HCT116 (cell line): Measurements from ENCODE around the gene ZDHHC19. TPM values are rescaled to one million over a fixed set of nuclear protein-coding genes. Genes with fewer than 3 reads are reported as not detected.
"Not testable (repeated sequence)": the region's sequence is repeated elsewhere in the genome, so short reads cannot be mapped to it uniquely, and the experiment has no call there.

Experiments
- ATAC-seq: fragments of 200-7000 bp; cut with Tn5 transposase; 2 replicates; pipeline ENCODE4 v1.9.1; 2020; ENCODE audit warnings: mild to moderate bottlenecking, moderate library complexity
- BruUV-seq: library from RNA; stranded (reverse); fragments of 400-500 nt; replicated peaks from 2 replicates; lab custom pipeline; 2021; lab: Mats Ljungman, UMichigan
- CTCF ChIA-PET: fragments of 300-600 bp; sonication (Branson Sonifier 250); formaldehyde crosslinking; loops from one replicate; lab custom pipeline; 2021; ENCODE audit warnings: antibody characterized with exemption; lab: Charles Lee
- POLR2A ChIA-PET: fragments of 300-600, 350-600 bp; sonication (Branson Sonifier 250); formaldehyde crosslinking; loops from one replicate; lab custom pipeline; 2021; ENCODE audit warnings: antibody characterized with exemption; lab: Charles Lee
- RAD21 ChIA-PET, 2 experiments: fragments of 300-600 bp; sonication (Branson Sonifier 250); formaldehyde crosslinking; loops; one replicate each; lab custom pipeline; 2023; ENCODE audit warnings: low total read pairs in 2 of 2; ENCODE audit not compliant: uncharacterized antibody in 2 of 2, unreplicated experiment in 2 of 2, low non-redundant PET in 1 of 2; lab: Charles Lee
- DNase-seq: peaks from one replicate; pipeline ENCODE4 v3.0.0-alpha.2; 2010; ENCODE audit warnings: low read depth, low spot score
- H2AFZ ChIP-seq: fragments of 200-600 bp; shearing (Covaris generic), sonication (generic); 2 replicates; pipeline ENCODE4 v1.6.1; 2017; ENCODE audit warnings: low read depth, mixed run types, mixed read lengths, antibody characterized with exemption, low read length; ENCODE audit not compliant: poor library complexity, severe bottlenecking
- H3K27ac ChIP-seq: 2 replicates; pipeline ENCODE4 v1.5.1; 2012; ENCODE audit warnings: low read depth, low read length
- H3K27me3 ChIP-seq: fragments of 200-600 bp; sonication (generic); 2 replicates; pipeline ENCODE4 v1.6.1; 2016; ENCODE audit warnings: mixed run types, low read length, mixed read lengths; ENCODE audit not compliant: insufficient read depth
- H3K36me3 ChIP-seq, 2 experiments: fragments of 200-500 bp in 1 of 2; fragments of 200-600 bp in 1 of 2; sonication (Bioruptor generic) in 1 of 2; sonication (generic) in 1 of 2; 2 replicates each; pipeline versions ENCODE4 v1.5.1 to v1.6.1; 2014 to 2016; ENCODE audit warnings: low read length in 2 of 2, inconsistent platforms in 1 of 2, mixed read lengths in 1 of 2, mixed run types in 1 of 2; ENCODE audit not compliant: insufficient read depth in 2 of 2, control insufficient read depth in 1 of 2
- H3K4me1 ChIP-seq, 2 experiments: fragments of 200-600 bp in 1 of 2; sonication (generic) in 1 of 2; 2 replicates each; pipeline versions ENCODE4 v1.5.1 to v1.6.1; 2012 to 2017; ENCODE audit warnings: low read length in 2 of 2, inconsistent platforms in 1 of 2, mild to moderate bottlenecking in 1 of 2, mixed read lengths in 1 of 2, mixed run types in 1 of 2, moderate library complexity in 1 of 2; ENCODE audit not compliant: insufficient read depth in 2 of 2, control insufficient read depth in 1 of 2
- H3K4me2 ChIP-seq: fragments of 200-600 bp; sonication (generic); 2 replicates; pipeline ENCODE4 v1.6.1; 2017; ENCODE audit warnings: mixed run types, low read length, mixed read lengths
- H3K4me3 ChIP-seq, 2 experiments: fragments of 200-600 bp in 1 of 2; sonication (generic) in 1 of 2; replicated peaks in 1 of 2; 2 replicates each; pipeline ENCODE4 v1.5.1; 2011 to 2016; ENCODE audit warnings: low read length in 2 of 2, control low read depth in 1 of 2, low read depth in 1 of 2, mild to moderate bottlenecking in 1 of 2, mixed read lengths in 1 of 2, mixed run types in 1 of 2
- H3K79me2 ChIP-seq: fragments of 200-600 bp; sonication (generic); 2 replicates; pipeline ENCODE4 v1.6.1; 2017; ENCODE audit warnings: mild to moderate bottlenecking, mixed run types, low read length, moderate library complexity, mixed read lengths; ENCODE audit not compliant: insufficient read depth
- H3K9ac ChIP-seq: fragments of 200-600 bp; sonication (generic); 2 replicates; pipeline ENCODE4 v1.6.1; 2016; ENCODE audit warnings: low read length, mixed read lengths
- H3K9me2 ChIP-seq: fragments of 200-600 bp; sonication (generic), shearing (Covaris generic); 2 replicates; pipeline ENCODE4 v1.6.1; 2017; ENCODE audit warnings: mixed run types, mild to moderate bottlenecking, moderate library complexity; ENCODE audit not compliant: insufficient read depth
- H3K9me3 ChIP-seq, 2 experiments: fragments of 200-500 bp in 1 of 2; fragments of 200-600 bp in 1 of 2; sonication (Bioruptor generic) in 1 of 2; sonication (generic) in 1 of 2; 2 replicates each; pipeline ENCODE4 v1.6.1; 2014 to 2017; ENCODE audit warnings: low read length in 2 of 2, mixed read lengths in 2 of 2, inconsistent platforms in 1 of 2, low read depth in 1 of 2, mild to moderate bottlenecking in 1 of 2, mixed run types in 1 of 2, moderate library complexity in 1 of 2; ENCODE audit not compliant: control insufficient read depth in 1 of 2, insufficient read depth in 1 of 2
- H4K20me1 ChIP-seq: fragments of 200-600 bp; sonication (generic), shearing (Covaris generic); 2 replicates; pipeline ENCODE4 v1.6.1; 2017; ENCODE audit warnings: mixed run types, mild to moderate bottlenecking, moderate library complexity; ENCODE audit not compliant: insufficient read depth
- CBX3 ChIP-seq: IDR thresholded peaks from 2 replicates; pipeline ENCODE4 v1.6.1; 2012; ENCODE audit warnings: low read depth
- EZH2 ChIP-seq: fragments of 200-600 bp; sonication (generic); IDR thresholded peaks from 2 replicates; pipeline ENCODE4 v1.6.1; 2017; ENCODE audit warnings: antibody characterized with exemption, mixed run types
- FOSL1 ChIP-seq: IDR thresholded peaks from 2 replicates; pipeline ENCODE4 v1.6.1; 2012; ENCODE audit warnings: low read depth
- POLR2A ChIP-seq: IDR thresholded peaks from 2 replicates; pipeline ENCODE4 v1.7.0; 2011; ENCODE audit warnings: borderline replicate concordance; ENCODE audit not compliant: insufficient read depth, insufficient read length; ENCODE audit errors: extremely low read depth
- SIN3A ChIP-seq: IDR thresholded peaks from 2 replicates; pipeline ENCODE4 v1.6.1; 2012; ENCODE audit warnings: low read depth
- YY1 ChIP-seq: IDR thresholded peaks from 2 replicates; pipeline ENCODE4 v1.6.1; 2011; ENCODE audit warnings: low read length, low read depth, moderate library complexity, mild to moderate bottlenecking; ENCODE audit not compliant: insufficient replicate concordance; ENCODE audit errors: extremely low read depth
- intact Hi-C: fragments of 100-400 bp; cut with micrococcal nuclease; formaldehyde crosslinking; loops from 2 replicates; pipeline ENCODE4 v1.10.0; 2022
- total RNA-seq: library from RNA; stranded (reverse); gene quantifications from one replicate; pipeline ENCODE4 v1.2.1, GENCODE V29; 2021; ENCODE audit not compliant: unreplicated experiment

The ZDHHC19 gene
- total RNA-seq, 1 experiment from 2014 or later, result not detected

DNA sequence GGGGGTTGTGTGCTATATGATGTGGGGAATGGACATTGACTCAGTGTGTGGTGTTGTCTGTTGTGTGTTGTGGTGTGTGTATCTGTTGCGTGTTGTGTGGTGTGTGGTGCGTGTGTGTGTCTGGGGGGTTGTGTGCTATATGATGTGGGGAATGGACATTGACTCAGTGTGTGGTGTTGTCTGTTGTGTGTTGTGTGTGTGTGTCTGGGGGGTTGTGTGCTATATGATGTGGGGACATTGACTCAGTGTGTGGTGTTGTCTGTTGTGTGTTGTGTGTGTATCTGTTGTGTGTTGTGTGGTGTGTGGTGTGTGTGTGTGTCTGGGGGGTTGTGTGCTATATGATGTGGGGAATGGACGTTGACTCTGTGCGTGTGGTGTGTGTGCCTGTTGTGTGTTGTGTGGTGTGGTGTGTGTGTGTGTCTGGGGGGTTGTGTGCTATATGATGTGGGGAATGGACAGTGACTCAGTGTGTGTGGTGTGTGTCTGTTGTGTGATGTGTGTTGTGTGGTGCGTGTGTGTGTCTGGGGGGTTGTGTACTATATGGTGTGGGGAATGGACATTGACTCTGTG lies 46.1 kb downstream of the ZDHHC19 start:
- H4K20me1 ChIP-seq, H3K27me3 ChIP-seq, DNase-seq, H3K79me2 ChIP-seq, H3K9ac ChIP-seq, H3K4me2 ChIP-seq, H2AFZ ChIP-seq, ATAC-seq, POLR2A ChIA-PET, H3K36me3 ChIP-seq, H3K9me3 ChIP-seq, H3K27ac ChIP-seq, RAD21 ChIA-PET, BruUV-seq, H3K4me3 ChIP-seq, H3K9me2 ChIP-seq, CTCF ChIA-PET, intact Hi-C loops, H3K4me1 ChIP-seq: not testable (repeated sequence)

DNA sequence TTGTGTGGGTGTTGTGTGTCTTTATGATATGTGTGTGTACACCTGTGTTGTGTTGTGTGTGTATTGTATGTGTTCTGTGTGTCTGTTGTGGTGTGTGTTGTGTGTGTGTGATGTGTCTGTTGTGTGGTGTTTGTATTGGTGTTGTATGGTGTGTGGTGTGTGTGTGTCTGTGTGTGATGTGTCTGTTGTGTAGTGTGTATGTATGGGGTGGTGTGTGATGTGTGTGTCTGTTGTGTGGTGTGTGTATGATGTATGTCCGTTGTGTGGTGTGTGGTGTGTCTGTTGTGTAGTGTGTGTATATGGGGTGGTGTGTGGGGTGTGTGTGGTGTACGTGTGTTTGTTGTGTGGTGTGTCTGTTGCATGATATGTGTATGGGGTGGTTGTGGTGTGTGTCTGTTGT lies 46.6 kb downstream of the ZDHHC19 start:
- POLR2A ChIA-PET, result no interaction called here
- H3K36me3 ChIP-seq, result no peaks in the 10 kb centered on the region
- no peak for DNase-seq
- intact Hi-C loops, result no loop called here
- H3K9ac ChIP-seq, result no peak overlapping the region
- H3K27me3 ChIP-seq, result no peaks in the 10 kb centered on the region
- H3K4me3 ChIP-seq, result no peak overlapping the region
- CTCF ChIA-PET, result no interaction called here
- TF ChIP-seq FOSL1, result no peak
- TF ChIP-seq EZH2, result no peak
- no peak for TF ChIP-seq YY1
- no peak for TF ChIP-seq SIN3A
- no peak for TF ChIP-seq CBX3
- TF ChIP-seq POLR2A, result no peak
- TF ChIP-seq, all 23 proteins: peak for 0
- Histone ChIP-seq H3K79me2 (no peaks in the 10 kb centered on the region), H3K27ac (no peak overlapping the region), H2AFZ (no peak overlapping the region), H3K4me2 (no peak overlapping the region), H3K9me3 (no peaks in the 10 kb centered on the region), H4K20me1 (no peaks in the 10 kb centered on the region), H3K4me1 (peaks cover 0 to 11% of the 10 kb centered on the region in 2 experiments; a peak in 3 of 4 replicates), H3K9me2 (no peaks in the 10 kb centered on the region)
- RAD21 ChIA-PET, result no interaction called here
- no TSS peak for BruUV-seq
- ATAC-seq, result no peak
